H1 (cell line): Measurements from ENCODE around the gene MGAT5B. TPM values are rescaled to one million over a fixed set of nuclear protein-coding genes. Genes with fewer than 3 reads are reported as not detected.

Experiments used
- CTCF ChIA-PET: fragments of 300-600 bp; sonication (Branson Sonifier 250); formaldehyde crosslinking; loops from one replicate; lab custom pipeline; 2021; ENCODE audit not compliant: partially characterized antibody; lab: Charles Lee
- POLR2A ChIA-PET: fragments of 300-600 bp; sonication (Branson Sonifier 250); formaldehyde crosslinking; loops from one replicate; lab custom pipeline; 2021; ENCODE audit warnings: inconsistent platforms; ENCODE audit not compliant: partially characterized antibody; lab: Charles Lee
- DNase-seq, 2 experiments: peaks; one replicate each; pipeline versions ENCODE4 v3.0.0 to v3.0.0-alpha.2; 2010 to 2022; ENCODE audit warnings: low spot score in 2 of 2, low read depth in 1 of 2, mixed read lengths in 1 of 2
- FAIRE-seq: peaks from 2 replicates; lab custom pipeline; 2011; peaks lifted over from hg19 to GRCh38; lab: Jason Lieb, UNC
- H2AFZ ChIP-seq: 2 replicates; pipeline ENCODE4 v1.8.1; 2012; ENCODE audit warnings: low read length, inconsistent platforms
- H2AK5ac ChIP-seq: 2 replicates; pipeline ENCODE4 v1.6.1; 2013; ENCODE audit warnings: low read depth, low read length
- H2BK120ac ChIP-seq: replicated peaks from 2 replicates; pipeline ENCODE3; 2013; ENCODE audit warnings: low read depth, low read length, inconsistent platforms
- H2BK12ac ChIP-seq: 2 replicates; pipeline ENCODE4 v1.6.1; 2013; ENCODE audit warnings: low read depth, low read length
- H2BK15ac ChIP-seq: 2 replicates; pipeline ENCODE4 v1.6.1; 2013; ENCODE audit warnings: low read length
- H2BK20ac ChIP-seq: 2 replicates; pipeline ENCODE4 v1.6.1; 2013; ENCODE audit warnings: low read length
- H2BK5ac ChIP-seq: 2 replicates; pipeline ENCODE4 v1.6.1; 2013; ENCODE audit warnings: low read depth, low read length
- H3K14ac ChIP-seq: 2 replicates; pipeline ENCODE4 v1.6.1; 2013; ENCODE audit warnings: inconsistent platforms; ENCODE audit not compliant: insufficient read length
- H3K18ac ChIP-seq: 2 replicates; pipeline ENCODE4 v1.6.1; 2013; ENCODE audit warnings: low read length; ENCODE audit errors: extremely low read depth
- H3K23ac ChIP-seq: 2 replicates; pipeline ENCODE4 v1.6.1; 2013; ENCODE audit warnings: inconsistent platforms; ENCODE audit not compliant: insufficient read length
- H3K23me2 ChIP-seq: 2 replicates; pipeline ENCODE4 v1.6.1; 2013; ENCODE audit warnings: low read depth, low read length
- H3K27ac ChIP-seq: 2 replicates; pipeline ENCODE4 v1.6.1; 2011; ENCODE audit warnings: low read depth, low read length, inconsistent platforms
- H3K27me3 ChIP-seq, 4 experiments: replicated peaks in 1 of 4; 1 replicate in 1 of 4; 2 replicates in 3 of 4; pipeline versions ENCODE4 v1.6.1 to v1.8.1; 2011 to 2013; ENCODE audit warnings: low read length in 3 of 4, mild to moderate bottlenecking in 3 of 4, inconsistent platforms in 2 of 4, mixed read lengths in 2 of 4, moderate library complexity in 1 of 4; ENCODE audit not compliant: control insufficient read depth in 3 of 4, insufficient read depth in 3 of 4; ENCODE audit errors: extremely low read depth in 1 of 4
- H3K36me3 ChIP-seq, 4 experiments: 2 replicates each; pipeline versions ENCODE4 v1.6.1 to v1.8.1; 2011 to 2013; ENCODE audit warnings: mild to moderate bottlenecking in 4 of 4, low read length in 3 of 4, moderate library complexity in 2 of 4, control low read depth in 1 of 4, inconsistent platforms in 1 of 4; ENCODE audit not compliant: insufficient read depth in 4 of 4, control insufficient read depth in 2 of 4
- H3K4ac ChIP-seq: replicated peaks from 2 replicates; pipeline ENCODE3; 2013; ENCODE audit warnings: low read length, low read depth, mixed read lengths, inconsistent platforms; ENCODE audit not compliant: insufficient read length
- H3K4me1 ChIP-seq, 4 experiments: replicated peaks in 1 of 4; 1 replicate in 1 of 4; 2 replicates in 3 of 4; pipeline versions ENCODE4 v1.6.1 to v1.8.1; 2011 to 2013; ENCODE audit warnings: low read length in 3 of 4, inconsistent platforms in 2 of 4, mixed read lengths in 1 of 4; ENCODE audit not compliant: insufficient read depth in 4 of 4, control insufficient read depth in 3 of 4
- H3K4me2 ChIP-seq, 2 experiments: 2 replicates each; pipeline versions ENCODE4 v1.6.1 to v1.8.1; 2011 to 2013; ENCODE audit warnings: low read depth in 2 of 2, low read length in 2 of 2, control low read depth in 1 of 2, inconsistent platforms in 1 of 2, mild to moderate bottlenecking in 1 of 2; ENCODE audit not compliant: insufficient read depth in 1 of 2
- H3K4me3 ChIP-seq, 4 experiments: fragments of 200-600, 300-600 bp in 1 of 4; sonication (generic), shearing (Covaris generic), sonication (Bioruptor Twin) in 1 of 4; 2 replicates each; pipeline versions ENCODE4 v1.5.1 to v1.8.1; 2011 to 2016; ENCODE audit warnings: low read length in 4 of 4, low read depth in 3 of 4, control low read depth in 2 of 4, inconsistent platforms in 2 of 4, mild to moderate bottlenecking in 2 of 4, mixed read lengths in 1 of 4, moderate library complexity in 1 of 4; ENCODE audit not compliant: insufficient read depth in 2 of 4; ENCODE audit errors: extremely low read depth in 1 of 4
- H3K56ac ChIP-seq: replicated peaks from 2 replicates; pipeline ENCODE3; 2013; ENCODE audit warnings: low read depth, mild to moderate bottlenecking, mixed read lengths, low read length, inconsistent platforms; ENCODE audit not compliant: insufficient read length
- H3K79me1 ChIP-seq: 2 replicates; pipeline ENCODE4 v1.6.1; 2013; ENCODE audit warnings: low read depth, low read length, control low read depth
- H3K79me2 ChIP-seq, 2 experiments: 2 replicates each; pipeline versions ENCODE4 v1.6.1 to v1.8.1; 2012 to 2013; ENCODE audit warnings: low read length in 2 of 2, mild to moderate bottlenecking in 2 of 2, inconsistent platforms in 1 of 2; ENCODE audit not compliant: insufficient read depth in 2 of 2, control insufficient read depth in 1 of 2
- H3K9ac ChIP-seq, 4 experiments: replicated peaks in 1 of 4; 1 replicate in 1 of 4; 2 replicates in 3 of 4; pipeline versions ENCODE4 v1.6.1 to v1.8.1; 2011 to 2013; ENCODE audit warnings: low read depth in 3 of 4, low read length in 3 of 4, control low read depth in 2 of 4, mild to moderate bottlenecking in 2 of 4, moderate library complexity in 2 of 4, inconsistent platforms in 1 of 4; ENCODE audit errors: extremely low read depth in 1 of 4
- H3K9me3 ChIP-seq, 2 experiments: 2 replicates each; pipeline versions ENCODE4 v1.6.1 to v1.8.1; 2012 to 2013; ENCODE audit warnings: mild to moderate bottlenecking in 2 of 2, moderate library complexity in 2 of 2, control low read depth in 1 of 2, inconsistent platforms in 1 of 2, low read depth in 1 of 2, low read length in 1 of 2, mixed read lengths in 1 of 2; ENCODE audit not compliant: insufficient read depth in 2 of 2
- H4K20me1 ChIP-seq, 2 experiments: replicated peaks in 1 of 2; 2 replicates each; pipeline versions ENCODE3 to v1.8.1; 2011 to 2013; ENCODE audit warnings: inconsistent platforms in 2 of 2, low read length in 2 of 2, mild to moderate bottlenecking in 1 of 2; ENCODE audit not compliant: insufficient read depth in 2 of 2, control insufficient read depth in 1 of 2
- H4K5ac ChIP-seq: 2 replicates; pipeline ENCODE4 v1.6.1; 2013; ENCODE audit warnings: low read length, low read depth, mixed read lengths, inconsistent platforms; ENCODE audit not compliant: insufficient read length
- H4K8ac ChIP-seq: 2 replicates; pipeline ENCODE4 v1.8.0; 2013; ENCODE audit warnings: mild to moderate bottlenecking, moderate library complexity, low read length, inconsistent platforms; ENCODE audit not compliant: insufficient read depth; ENCODE audit errors: extremely low read depth
- H4K91ac ChIP-seq: replicated peaks from 2 replicates; pipeline ENCODE3; 2013; ENCODE audit warnings: low read length, mixed read lengths, inconsistent platforms; ENCODE audit not compliant: insufficient read length
- WGBS, 2 experiments: shearing (Covaris generic) in 1 of 2; methylation state at CpG; one replicate each; pipeline versions ENCODE4 v1.1.6 to v1.1.7; 2013 to 2015; ENCODE audit warnings: low lambda C conversion rate in 2 of 2, mixed read lengths in 2 of 2, inconsistent platforms in 1 of 2, low coverage in 1 of 2, missing lambda C conversion rate in 1 of 2; ENCODE audit not compliant: insufficient replicate concordance in 2 of 2, insufficient coverage in 1 of 2, insufficient read length in 1 of 2; ENCODE audit errors: extremely low coverage in 1 of 2, missing lambda C conversion rate in 1 of 2; 5-methylcytosine and 5-hydroxymethylcytosine counted together
- polyA plus RNA-seq, 7 experiments: library from polyadenylated mRNA; depleted of rRNA in 3 of 7; stranded (reverse) in 5 of 7; unstranded in 2 of 7; fragments of >200 nt in 5 of 7; fragments of 200-250 nt in 2 of 7; gene quantifications; 1 replicate in 5 of 7; 2 replicates in 1 of 7; 4 replicates in 1 of 7; pipeline versions ENCODE4 v1.2.1 to v1.2.3, GENCODE V29; 2011 to 2013; ENCODE audit warnings: missing spikeins in 2 of 7, mixed read lengths in 2 of 7
- total RNA-seq: library from RNA; stranded (reverse); fragmentation: NEBNext Ultra II Directional; extraction: Animal tissue kit (Norgen Biotek cat#: 25700); gene quantifications from 2 replicates; pipeline ENCODE4 v1.2.1, GENCODE V29; 2021

The MGAT5B gene
- total and polyA plus RNA-seq, 2 of the 8 experiments (the other 6 are each of a cell fraction or from before 2014, with no cell fraction given) = 7.9 to 8.2 TPM

DNA sequence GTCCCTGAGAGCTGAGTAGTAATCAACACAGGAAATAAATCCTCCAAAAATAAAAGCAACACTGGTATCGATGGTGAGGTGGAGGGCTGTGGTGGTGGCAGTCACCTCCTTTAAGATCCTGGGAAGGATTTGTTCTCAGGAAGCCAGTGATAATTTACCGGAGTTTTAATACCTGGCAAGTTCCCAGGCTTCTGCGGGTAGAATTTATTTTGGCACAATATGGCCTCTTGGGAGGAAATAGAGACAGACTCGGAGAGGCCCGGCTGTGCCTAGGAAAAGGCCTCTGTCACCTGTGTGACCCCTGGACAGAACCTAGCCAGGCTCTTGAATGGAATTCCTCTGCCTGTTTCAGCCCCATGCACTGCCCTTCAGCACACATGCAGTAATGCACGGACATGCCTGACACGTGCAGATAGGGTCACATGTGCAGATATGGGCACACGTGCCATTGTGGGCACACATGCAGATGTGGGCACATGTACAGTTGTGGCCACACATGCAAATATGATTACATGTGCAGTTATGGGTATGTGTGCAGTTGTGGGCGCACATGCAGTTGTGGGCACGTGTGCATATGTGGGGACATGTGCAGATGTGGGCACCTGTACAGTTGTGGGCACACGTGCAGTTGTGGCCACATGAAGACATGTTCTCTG, 33.5 kb downstream of the MGAT5B start:
- 92% methylated on average over 11 of the region's 11 CpGs; no CpG with 5 or more reads in 1 of the 2 experiments for WGBS, 2 experiments
- DNase-seq = no peak
- CTCF ChIA-PET = interaction anchor here (0.6 kb wide), 1 partner anchor 325 kb away, joined by 3 read pairs; no protein-coding TSS in a partner anchor
- Histone ChIP-seq H4K5ac (no peak overlapping the region), H3K4me1 (peaks cover 0 to 5% (median 0%) of the 10 kb centered on the region in 4 experiments; a peak in 1 of 7 replicates), H3K79me1 (no peaks in the 10 kb centered on the region), H3K9me3 (no peaks in the 10 kb centered on the region), H4K20me1 (peaks cover 0 to 4% of the 10 kb centered on the region in 2 experiments), H4K8ac (no peak overlapping the region), H3K23me2 (peaks cover 2% of the 10 kb centered on the region; the same call in 1 of the 2 replicates), H3K14ac (no peak overlapping the region), H3K36me3 (no peaks in the 10 kb centered on the region; a peak in 1 of 8 replicates), H3K27ac (no peak overlapping the region), H2BK20ac (0 out of 2 replicates have a peak overlapping the region, but pooled peaks have one; percentile 55), H2BK5ac (no peak overlapping the region; the same call in 1 of the 2 replicates), H3K23ac (no peak overlapping the region), H3K4ac (no peak overlapping the region), H3K18ac (no peak overlapping the region), H3K4me3 (no peak overlapping the region), H2BK15ac (no peak overlapping the region), H4K91ac (no peak overlapping the region), H3K9ac (no peak overlapping the region), H3K4me2 (no peak overlapping the region), H2AK5ac (no peak overlapping the region), H3K27me3 (peaks cover 0 to 2% (median 0%) of the 10 kb centered on the region in 4 experiments; a peak in 1 of 7 replicates), H3K56ac (no peak overlapping the region), H2BK120ac (no peak overlapping the region), H3K79me2 (no peaks in the 10 kb centered on the region), H2BK12ac (no peak overlapping the region; the same call in 1 of the 2 replicates), H2AFZ (no peak overlapping the region)
- POLR2A ChIA-PET = no interaction called here
- no peak for FAIRE-seq
